ENCODE measurements around the gene GREM1.

GREM1 gene

DNA sequence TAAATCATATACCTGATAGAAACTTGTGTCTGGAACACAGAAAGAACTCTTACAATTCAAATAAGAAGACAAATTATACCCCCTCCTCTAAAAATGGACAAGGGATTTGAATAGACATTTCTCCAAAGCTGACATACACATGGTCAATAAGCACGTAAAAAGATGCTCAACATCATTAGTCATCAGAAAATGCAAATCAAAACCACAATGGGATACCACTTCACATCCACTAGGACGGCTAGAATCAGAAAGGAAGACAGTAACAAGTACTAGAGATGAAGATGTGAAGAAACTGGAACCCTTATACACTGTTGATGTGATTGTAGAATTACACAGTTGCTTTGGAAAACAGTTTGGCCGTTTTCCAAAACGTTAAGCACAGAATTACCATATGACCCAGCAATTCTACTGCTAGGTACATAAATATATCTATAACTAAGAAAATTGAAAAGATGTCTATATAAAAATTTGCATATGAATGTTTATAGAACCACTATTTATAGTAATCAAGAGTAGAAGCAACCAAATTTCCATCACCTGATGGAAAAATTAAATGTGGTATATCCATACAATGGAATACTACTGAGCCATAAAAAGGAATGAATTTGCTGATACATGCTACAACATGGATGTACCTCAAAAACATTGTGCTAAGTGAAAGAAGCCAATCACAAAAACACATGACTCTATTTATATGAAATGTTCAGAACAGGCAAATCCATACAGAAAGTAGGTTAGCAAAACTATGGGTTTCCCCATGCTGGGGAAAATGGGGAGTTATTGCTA is 60.8 kb downstream of the GREM1 start:
- DNase-seq (ENCODE audit: low spot score) (no peak), FAIRE-seq (peak; percentile 32)

DNA sequence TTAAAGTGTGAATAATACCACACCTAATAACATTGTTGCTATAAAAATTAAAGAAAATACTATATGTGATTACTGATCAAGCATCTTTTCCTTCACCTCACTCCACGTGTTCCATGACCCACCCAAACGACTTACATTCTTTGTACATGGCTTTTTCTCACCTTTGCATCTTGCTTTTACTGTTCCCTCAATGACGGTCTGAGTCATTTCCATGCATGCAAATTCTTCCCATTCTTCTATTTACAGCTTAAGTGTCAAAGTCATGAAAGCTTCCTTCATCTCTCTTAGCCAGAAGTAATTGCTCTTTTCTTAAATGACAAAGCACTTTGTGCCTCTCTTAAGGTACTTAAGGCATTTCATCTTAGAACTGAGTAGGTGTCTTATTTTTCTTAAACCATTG is 64.0 kb downstream of the GREM1 start:
- DNase-seq (ENCODE audit: low spot score) (no peak), FAIRE-seq (no peak)

GRCh38 chr15:32784581-32784980 is 66.8 kb downstream of the GREM1 start:
- DNase-seq (ENCODE audit: low spot score) (no peak), FAIRE-seq (no peak)

- DNase-seq (ENCODE audit: low spot score) (no peak), FAIRE-seq (no peak)
Observed at GRCh38 chr15:32786906-32787305, 69.1 kb downstream of the GREM1 start.

DNA sequence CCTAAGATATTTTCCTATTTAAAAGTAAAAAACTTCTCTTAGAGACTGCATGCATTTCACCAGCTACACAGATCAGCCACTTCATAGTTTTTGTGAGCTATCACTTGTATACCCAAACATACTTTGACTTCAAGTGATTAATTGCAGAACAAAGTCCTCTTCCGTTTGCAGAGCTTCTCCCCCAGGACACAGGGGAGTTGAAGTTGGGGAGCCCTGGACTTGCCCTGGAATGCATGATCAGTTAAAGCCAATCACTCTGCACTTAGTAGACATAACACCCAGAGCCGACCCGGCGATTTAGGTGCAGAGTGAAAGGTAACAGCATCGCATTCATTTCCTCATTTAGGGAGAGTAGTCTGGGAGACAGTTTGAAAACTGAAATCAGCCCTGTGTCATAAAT is 70.1 kb downstream of the GREM1 start:
- DNase-seq (ENCODE audit: low spot score) = no peak
- FAIRE-seq = no peak

DNA sequence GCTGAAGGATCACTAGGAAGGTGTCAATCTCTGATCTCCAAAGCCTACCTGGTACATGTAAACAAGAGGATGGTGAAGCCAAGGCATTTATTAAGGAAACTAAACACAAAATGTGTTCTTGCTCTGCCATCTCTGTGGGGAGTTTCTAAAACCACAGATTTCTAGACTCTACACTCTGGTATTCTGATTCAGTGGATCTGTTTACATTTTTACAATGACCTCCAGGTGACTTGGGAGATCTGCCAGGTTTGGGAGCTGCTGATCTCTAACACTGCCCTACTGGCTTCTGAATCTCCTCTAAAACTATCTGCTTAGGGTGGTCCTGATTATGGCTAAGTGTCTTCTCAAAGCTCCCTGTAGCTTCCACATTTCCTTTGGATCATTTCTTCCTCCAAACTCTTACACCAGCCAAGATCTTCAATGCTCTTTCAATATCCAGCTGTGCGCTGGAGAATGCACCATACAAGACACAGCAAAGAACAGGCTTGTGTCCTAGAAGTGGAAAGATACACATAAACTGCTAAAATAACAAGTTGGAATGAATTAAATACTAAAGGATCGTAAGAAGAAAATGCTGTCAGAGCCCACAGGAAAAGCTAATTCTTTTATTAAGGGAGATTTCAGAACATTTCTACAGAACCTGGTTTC is 72.7 kb downstream of the GREM1 start:
- FAIRE-seq (no peak), DNase-seq (ENCODE audit: low spot score) (peak; percentile 33)

DNA sequence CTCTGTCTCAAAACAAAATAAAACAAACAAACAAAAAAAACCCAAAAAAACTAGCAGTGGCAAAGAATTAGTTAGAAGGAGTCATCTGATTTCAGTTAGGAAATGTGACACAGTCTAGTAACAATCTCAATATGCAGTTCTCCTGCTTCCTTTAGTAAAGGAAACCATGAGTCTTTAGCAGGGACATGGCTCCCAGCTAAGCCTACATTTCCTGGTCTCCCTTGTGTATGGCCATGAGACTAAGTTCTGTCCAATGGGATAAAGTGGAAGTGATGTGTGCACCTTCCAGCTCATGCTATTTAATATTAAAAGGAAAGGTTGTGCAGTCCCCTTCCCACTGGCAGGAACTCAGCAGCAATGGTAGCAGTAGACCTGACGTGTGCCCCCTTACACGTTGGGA is 74.6 kb downstream of the GREM1 start:
- no peak for DNase-seq (ENCODE audit: low spot score)
- FAIRE-seq = no peak

Measured in urothelium cell line (cell line).